ENCODE results near the gene GSAP. TPM values are rescaled to one million over a fixed set of nuclear protein-coding genes. Genes with fewer than 3 reads are reported as not detected.

GSAP gene
- total and polyA plus RNA-seq, 9 of the 15 experiments (the other 6 are each of a cell fraction or from before 2014, with no cell fraction given), result 0.13 TPM; not detected in 8

DNA sequence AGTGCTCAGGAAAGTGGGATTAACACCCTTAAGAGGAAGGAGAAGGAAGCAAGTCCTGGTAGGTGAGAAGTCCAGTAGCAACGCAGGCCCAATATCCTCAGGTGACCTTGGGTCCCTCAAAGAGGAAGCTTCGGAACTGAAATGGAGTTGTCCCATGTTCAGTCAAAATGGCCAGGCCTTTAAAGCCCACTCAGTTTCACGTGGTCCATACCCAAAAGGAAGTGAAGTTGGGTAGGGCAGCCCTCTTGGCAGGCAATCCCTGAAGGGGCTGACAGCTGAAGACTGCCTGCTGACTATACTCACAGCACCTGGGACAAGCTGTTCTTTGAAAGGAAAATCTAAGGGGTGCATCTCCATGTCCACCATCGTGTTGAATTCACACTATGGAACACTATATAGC, 3.0 kb downstream of the GSAP start:
- POLR2A ChIA-PET, result interaction anchor here (0.6 kb wide), 1 partner anchor 950 kb away, joined by 4 read pairs; no protein-coding TSS in a partner anchor
- Histone ChIP-seq H3K4me3 (no peak overlapping the region), H3K9me3 (replicated peaks; ENCODE audit: control insufficient read depth, insufficient read depth, low read depth, low read length) (no peaks in the 10 kb centered on the region), H3K79me2 (ENCODE audit: control insufficient read depth, insufficient read depth, low read length) (no peaks in the 10 kb centered on the region), H3K4me1 (replicated peaks in 1 of 2; ENCODE audit: control insufficient read depth in 2 of 2, insufficient read depth in 2 of 2, low read length in 2 of 2) (peaks cover 0 to 14% of the 10 kb centered on the region in 2 experiments; a peak in 1 of 5 replicates), H3K4me2 (ENCODE audit: insufficient read depth, low read length) (no peak overlapping the region), H3K27ac (ENCODE audit: extremely low read depth, low read depth, low read length) (no peak overlapping the region), H3K27me3 (ENCODE audit: control insufficient read depth in 2 of 2, insufficient read depth in 2 of 2, low read length in 2 of 2) (peaks cover 27 to 45% of the 10 kb centered on the region in 2 experiments), H3K9me1 (ENCODE audit: control insufficient read depth, insufficient read depth, low read length) (no peaks in the 10 kb centered on the region), H2AFZ (ENCODE audit: low read depth, low read length) (no peak overlapping the region), H3K36me3 (ENCODE audit: control insufficient read depth, insufficient read depth, low read length) (no peaks in the 10 kb centered on the region), H4K20me1 (replicated peaks; ENCODE audit: control insufficient read depth, insufficient read depth, low read length) (no peaks in the 10 kb centered on the region), H3K9ac (ENCODE audit: insufficient read depth in 1 of 2, low read depth in 2 of 2, low read length in 2 of 2) (no peak overlapping the region)
- no TSS peak for BruUV-seq (replicated peaks)
- in situ Hi-C loops (cut with MboI), result no loop called here
- CTCF ChIA-PET (ENCODE audit: low intra/inter-chr PET ratio), result no interaction called here
- no peak for TF ChIP-seq GABPA (tag; conservative IDR thresholded peaks at IDR 0.05; ENCODE audit: low read depth)
- TF ChIP-seq ZNF561 (CRISPR knock-in tag; conservative IDR thresholded peaks at IDR 0.05), result no peak
- TF ChIP-seq, protein P1, sequence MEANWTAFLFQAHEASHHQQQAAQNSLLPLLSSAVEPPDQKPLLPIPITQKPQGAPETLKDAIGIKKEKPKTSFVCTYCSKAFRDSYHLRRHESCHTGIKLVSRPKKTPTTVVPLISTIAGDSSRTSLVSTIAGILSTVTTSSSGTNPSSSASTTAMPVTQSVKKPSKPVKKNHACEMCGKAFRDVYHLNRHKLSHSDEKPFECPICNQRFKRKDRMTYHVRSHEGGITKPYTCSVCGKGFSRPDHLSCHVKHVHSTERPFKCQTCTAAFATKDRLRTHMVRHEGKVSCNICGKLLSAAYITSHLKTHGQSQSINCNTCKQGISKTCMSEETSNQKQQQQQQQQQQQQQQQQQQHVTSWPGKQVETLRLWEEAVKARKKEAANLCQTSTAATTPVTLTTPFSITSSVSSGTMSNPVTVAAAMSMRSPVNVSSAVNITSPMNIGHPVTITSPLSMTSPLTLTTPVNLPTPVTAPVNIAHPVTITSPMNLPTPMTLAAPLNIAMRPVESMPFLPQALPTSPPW (CRISPR knock-in tag; IDR thresholded peaks at IDR 0.05), result no peak
- TF ChIP-seq ZNF253 (CRISPR knock-in tag; conservative IDR thresholded peaks at IDR 0.05), result no peak
- TF ChIP-seq ILF3 (IDR thresholded peaks at IDR 0.05; ENCODE audit: borderline replicate concordance), result no peak
- TF ChIP-seq TRIM28 (IDR thresholded peaks at IDR 0.05), result no peak
- TF ChIP-seq ZNF696 (CRISPR knock-in tag; conservative IDR thresholded peaks at IDR 0.05), result no peak
- TF ChIP-seq POLR2AphosphoS2 (IDR thresholded peaks at IDR 0.05; ENCODE audit: low read length), result no peak
- no peak for TF ChIP-seq SETDB1 (IDR thresholded peaks at IDR 0.05; ENCODE audit: low read length)
- no peak for TF ChIP-seq ZNF175 (CRISPR knock-in tag; IDR thresholded peaks at IDR 0.05; ENCODE audit: low read depth)
- no peak for TF ChIP-seq RBM17 (IDR thresholded peaks at IDR 0.05; ENCODE audit: borderline replicate concordance, low read depth, low read length)
- no peak for TF ChIP-seq ETS1 (conservative IDR thresholded peaks at IDR 0.05; ENCODE audit: control insufficient read depth, low read depth, low read length)
- no peak for TF ChIP-seq NEUROD1 (IDR thresholded peaks at IDR 0.05; ENCODE audit: borderline replicate concordance, low read depth, low read length, partially characterized antibody)
- TF ChIP-seq TRIM24 (IDR thresholded peaks at IDR 0.05), result no peak
- no peak for TF ChIP-seq THRA (IDR thresholded peaks at IDR 0.05)
- no peak for TF ChIP-seq SRSF1 (IDR thresholded peaks at IDR 0.05; ENCODE audit: low read depth, low read length)
- TF ChIP-seq, protein P2, sequence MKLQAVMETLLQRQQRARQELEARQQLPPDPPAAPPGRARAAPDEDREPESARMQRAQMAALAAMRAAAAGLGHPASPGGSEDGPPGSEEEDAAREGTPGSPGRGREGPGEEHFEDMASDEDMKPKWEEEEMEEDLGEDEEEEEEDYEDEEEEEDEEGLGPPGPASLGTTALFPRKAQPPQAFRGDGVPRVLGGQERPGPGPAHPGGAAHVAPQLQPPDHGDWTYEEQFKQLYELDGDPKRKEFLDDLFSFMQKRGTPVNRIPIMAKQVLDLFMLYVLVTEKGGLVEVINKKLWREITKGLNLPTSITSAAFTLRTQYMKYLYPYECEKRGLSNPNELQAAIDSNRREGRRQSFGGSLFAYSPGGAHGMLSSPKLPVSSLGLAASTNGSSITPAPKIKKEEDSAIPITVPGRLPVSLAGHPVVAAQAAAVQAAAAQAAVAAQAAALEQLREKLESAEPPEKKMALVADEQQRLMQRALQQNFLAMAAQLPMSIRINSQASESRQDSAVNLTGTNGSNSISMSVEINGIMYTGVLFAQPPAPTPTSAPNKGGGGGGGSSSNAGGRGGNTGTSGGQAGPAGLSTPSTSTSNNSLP (IDR thresholded peaks at IDR 0.05; ENCODE audit: borderline replicate concordance, low read depth, low read length), result no peak
- no peak for TF ChIP-seq ZFP1 (CRISPR knock-in tag; IDR thresholded peaks at IDR 0.05)
- ATAC-seq (no peak), DNase-seq (ENCODE audit: extremely low read depth in 1 of 4, low spot score in 3 of 4) (no peak), FAIRE-seq (no peak)
- intact Hi-C loops (cut with micrococcal nuclease), result no loop called here
- WGBS (ENCODE audit: insufficient coverage, low coverage, missing lambda C conversion rate), result 3% methylated on average over 4 of the region's 4 CpGs
